Endothelial cell (in vitro differentiated cells): ENCODE results near the gene STX7. TPM values are rescaled to one million over a fixed set of nuclear protein-coding genes. Genes with fewer than 3 reads are reported as not detected.

Source experiments
- DNase-seq: peaks from one replicate; pipeline ENCODE4 v3.0.0; 2021; ENCODE audit warnings: low spot score
- H3K27ac Mint-ChIP-seq: one replicate; pipeline ENCODE4 v1.8.0; 2021; ENCODE audit warnings: mixed read lengths, inconsistent platforms; ENCODE audit not compliant: unreplicated experiment
- H3K27me3 Mint-ChIP-seq: one replicate; pipeline ENCODE4 v1.8.0; 2021; ENCODE audit warnings: mild to moderate bottlenecking, moderate library complexity, mixed read lengths, inconsistent platforms; ENCODE audit not compliant: unreplicated experiment
- H3K36me3 Mint-ChIP-seq: one replicate; pipeline ENCODE4 v1.8.0; 2021; ENCODE audit warnings: mild to moderate bottlenecking, low read depth, mixed read lengths, inconsistent platforms; ENCODE audit not compliant: unreplicated experiment
- H3K4me1 Mint-ChIP-seq: one replicate; pipeline ENCODE4 v1.8.0; 2021; ENCODE audit warnings: mild to moderate bottlenecking, mixed read lengths, inconsistent platforms; ENCODE audit not compliant: unreplicated experiment
- H3K4me3 Mint-ChIP-seq: one replicate; pipeline ENCODE4 v1.8.0; 2021; ENCODE audit warnings: mild to moderate bottlenecking, mixed read lengths, inconsistent platforms; ENCODE audit not compliant: unreplicated experiment
- H3K9me3 Mint-ChIP-seq: one replicate; pipeline ENCODE4 v1.8.0; 2021; ENCODE audit warnings: mixed read lengths, inconsistent platforms; ENCODE audit not compliant: unreplicated experiment
- total RNA-seq: library from RNA; stranded (reverse); fragmentation: NEBNext Ultra II Directional; extraction: Animal tissue kit (Norgen Biotek cat#: 25700); gene quantifications from one replicate; pipeline ENCODE4 v1.2.1, GENCODE V29; 2021; ENCODE audit not compliant: unreplicated experiment
- TF ChIP-seq, protein P1 (sequence below): fragments of 200-600 bp; sonication (generic); IDR thresholded peaks from one replicate; pipeline ENCODE4 v1.5.0; 2021; ENCODE audit warnings: antibody characterized with exemption; ENCODE audit not compliant: unreplicated experiment

STX7 gene
- total RNA-seq, 1 donor from 2014 or later, result 60.9 TPM

DNA sequence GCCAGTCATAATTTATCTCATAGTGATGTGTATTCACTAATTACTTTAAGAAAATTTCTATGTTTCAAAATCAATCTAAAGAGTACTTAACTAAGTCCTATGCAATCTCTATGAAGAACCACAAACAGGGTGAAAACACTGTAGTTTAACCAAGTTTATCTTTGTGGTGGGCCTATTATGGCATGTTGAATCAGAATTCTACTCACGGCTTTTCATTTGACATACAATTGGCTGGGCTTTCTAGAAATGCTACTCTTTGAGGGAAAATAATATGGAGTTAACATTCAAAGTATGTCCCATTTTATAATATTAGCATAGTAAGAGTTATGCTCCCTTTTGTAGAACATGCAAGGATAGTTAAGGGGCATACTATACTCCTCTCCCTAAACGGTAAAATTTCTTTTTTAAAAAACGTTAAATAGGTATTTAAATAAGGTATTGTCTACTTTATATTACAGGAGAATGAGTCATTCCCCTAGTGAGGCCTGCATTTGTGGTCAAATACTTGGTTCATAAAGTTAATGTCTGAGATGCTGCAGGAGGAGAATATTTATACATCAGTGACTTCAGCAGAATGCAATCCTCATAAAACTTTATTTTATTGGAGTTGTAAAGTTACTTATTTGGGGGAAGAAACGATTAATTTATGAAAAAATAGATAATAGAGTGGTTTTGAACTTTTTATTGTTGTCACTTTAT is 113.4 kb downstream of the STX7 start:
- H3K27me3 Mint-ChIP-seq, result peaks cover 3% of the 10 kb centered on the region
- no peak overlapping the region for H3K27ac Mint-ChIP-seq
- H3K4me1 Mint-ChIP-seq, result peaks cover 8% of the 10 kb centered on the region
- DNase-seq, result no peak
- no peak overlapping the region for H3K4me3 Mint-ChIP-seq
- no peaks in the 10 kb centered on the region for H3K9me3 Mint-ChIP-seq
- TF ChIP-seq, protein P1, sequence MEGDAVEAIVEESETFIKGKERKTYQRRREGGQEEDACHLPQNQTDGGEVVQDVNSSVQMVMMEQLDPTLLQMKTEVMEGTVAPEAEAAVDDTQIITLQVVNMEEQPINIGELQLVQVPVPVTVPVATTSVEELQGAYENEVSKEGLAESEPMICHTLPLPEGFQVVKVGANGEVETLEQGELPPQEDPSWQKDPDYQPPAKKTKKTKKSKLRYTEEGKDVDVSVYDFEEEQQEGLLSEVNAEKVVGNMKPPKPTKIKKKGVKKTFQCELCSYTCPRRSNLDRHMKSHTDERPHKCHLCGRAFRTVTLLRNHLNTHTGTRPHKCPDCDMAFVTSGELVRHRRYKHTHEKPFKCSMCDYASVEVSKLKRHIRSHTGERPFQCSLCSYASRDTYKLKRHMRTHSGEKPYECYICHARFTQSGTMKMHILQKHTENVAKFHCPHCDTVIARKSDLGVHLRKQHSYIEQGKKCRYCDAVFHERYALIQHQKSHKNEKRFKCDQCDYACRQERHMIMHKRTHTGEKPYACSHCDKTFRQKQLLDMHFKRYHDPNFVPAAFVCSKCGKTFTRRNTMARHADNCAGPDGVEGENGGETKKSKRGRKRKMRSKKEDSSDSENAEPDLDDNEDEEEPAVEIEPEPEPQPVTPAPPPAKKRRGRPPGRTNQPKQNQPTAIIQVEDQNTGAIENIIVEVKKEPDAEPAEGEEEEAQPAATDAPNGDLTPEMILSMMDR, result no peak
- no peaks in the 10 kb centered on the region for H3K36me3 Mint-ChIP-seq

Other genes starting within 250 kb of the STX7 start
- gene MOXD1, start 111.6 kb downstream of the STX7 start, total RNA-seq, result 0.08 TPM
- gene TAAR9, start 25.2 kb upstream of the STX7 start, total RNA-seq, result not detected
- not detected for gene TAAR8, start 39.6 kb upstream of the STX7 start, total RNA-seq
- not detected for gene TAAR6, start 57.2 kb upstream of the STX7 start, total RNA-seq
- gene TAAR5, start 76.6 kb upstream of the STX7 start, total RNA-seq, result not detected
- gene TAAR2, start 111.2 kb upstream of the STX7 start, total RNA-seq, result not detected
- gene TAAR1, start 146.1 kb upstream of the STX7 start, total RNA-seq, result not detected
- 1.5 TPM for gene VNN1, start 200.9 kb upstream of the STX7 start, total RNA-seq
- gene VNN2, start 244.8 kb upstream of the STX7 start, total RNA-seq, result not detected